NCI-H146 (cell line): ENCODE data around the gene TTC4.

Experiments used
- DNase-seq: peaks from one replicate; lab custom pipeline; 2025; lab: John Stamatoyannopoulos, UW

Gene TTC4

GRCh38 chr1:54715493-54716298, at the start of gene TTC4:
TSS of gene TTC4 (plus strand) at chr1:54715861. CDS start at chr1:54715909, 48 bp downstream.
- DNase-seq: peak; percentile 78

GRCh38 chr1:54666333-54666732, 49.3 kb upstream of the TTC4 start:
- DNase-seq: no peak

GRCh38 chr1:54667797-54668196, 47.9 kb upstream of the TTC4 start:
- no peak for DNase-seq

- no peak for DNase-seq
Measured at GRCh38 chr1:54668567-54668966, 47.1 kb upstream of the TTC4 start.

- peak; percentile 36 for DNase-seq
Measured at GRCh38 chr1:54671985-54672608, 43.6 kb upstream of the TTC4 start.

- DNase-seq: no peak
Measured at GRCh38 chr1:54678776-54679643, 36.7 kb upstream of the TTC4 start.

- no peak for DNase-seq
Measured at GRCh38 chr1:54679706-54680105, 36.0 kb upstream of the TTC4 start.

- no peak for DNase-seq
Measured at GRCh38 chr1:54680387-54680786, 35.3 kb upstream of the TTC4 start.

GRCh38 chr1:54681358-54681757, 34.3 kb upstream of the TTC4 start:
- peak; percentile 68 for DNase-seq

- DNase-seq: no peak
Measured at GRCh38 chr1:54683453-54683852, 32.2 kb upstream of the TTC4 start.

- DNase-seq: no peak
Measured at GRCh38 chr1:54685335-54685905, 30.2 kb upstream of the TTC4 start.

GRCh38 chr1:54686155-54686554, 29.5 kb upstream of the TTC4 start:
- DNase-seq: no peak

GRCh38 chr1:54694771-54695170, 20.9 kb upstream of the TTC4 start:
- DNase-seq: no peak

- peak; percentile 6 for DNase-seq
Measured at GRCh38 chr1:54695221-54695620, 20.4 kb upstream of the TTC4 start.

GRCh38 chr1:54695764-54696163, 19.9 kb upstream of the TTC4 start:
- no peak for DNase-seq

GRCh38 chr1:54696262-54696661, 19.4 kb upstream of the TTC4 start:
- DNase-seq: no peak

- no peak for DNase-seq
Measured at GRCh38 chr1:54697896-54698295, 17.8 kb upstream of the TTC4 start.

GRCh38 chr1:54698346-54698745, 17.3 kb upstream of the TTC4 start:
- no peak for DNase-seq

GRCh38 chr1:54699936-54700525, 15.6 kb upstream of the TTC4 start:
- DNase-seq: no peak

GRCh38 chr1:54701066-54701465, 14.6 kb upstream of the TTC4 start:
- DNase-seq: no peak

- no peak for DNase-seq
Measured at GRCh38 chr1:54701996-54702395, 13.7 kb upstream of the TTC4 start.

- no peak for DNase-seq
Measured at GRCh38 chr1:54703471-54703870, 12.2 kb upstream of the TTC4 start.
